NCI-H187 treated with DMSO at 0.1 percent for 48 hours (cell line): ENCODE measurements around the gene NPAS4.
"Not testable (repeated sequence)": the region's sequence is repeated elsewhere in the genome, so short reads cannot be mapped to it uniquely, and the experiment has no call there.

ENCODE experiments used
- DNase-seq: peaks from one replicate; lab custom pipeline; 2025; lab: John Stamatoyannopoulos, UW

The NPAS4 gene

GRCh38 chr11:66418168-66418985 lies 2.5 kb upstream of the NPAS4 start:
- DNase-seq: no peak

GRCh38 chr11:66418986-66419308 lies 1.9 kb upstream of the NPAS4 start:
- DNase-seq: no peak

GRCh38 chr11:66419825-66420224 lies 1.0 kb upstream of the NPAS4 start:
- DNase-seq: no peak

GRCh38 chr11:66421492-66422205 lies 814 bp downstream of the NPAS4 start:
- no peak for DNase-seq

GRCh38 chr11:66426314-66426713 lies 5.5 kb downstream of the NPAS4 start:
- no peak for DNase-seq

- no peak for DNase-seq
Measured at GRCh38 chr11:66428933-66429332, 8.1 kb downstream of the NPAS4 start.

- DNase-seq: peak; percentile 7
Measured at GRCh38 chr11:66429983-66430602, 9.3 kb downstream of the NPAS4 start.

GRCh38 chr11:66431287-66431686 lies 10.5 kb downstream of the NPAS4 start:
- not testable (repeated sequence) for DNase-seq

- DNase-seq: not testable (repeated sequence)
Measured at GRCh38 chr11:66431871-66432329, 11.1 kb downstream of the NPAS4 start.

- no peak for DNase-seq
Measured at GRCh38 chr11:66432597-66432996, 11.8 kb downstream of the NPAS4 start.

- no peak for DNase-seq
Measured at GRCh38 chr11:66437979-66438503, 17.2 kb downstream of the NPAS4 start.

- peak; percentile 88 for DNase-seq
Measured at GRCh38 chr11:66438504-66439466, 17.9 kb downstream of the NPAS4 start, which contains the start of gene MRPL11. MRPL11 (minus strand) TSS chr11:66438848; CDS start chr11:66438754, 94 bp downstream.

GRCh38 chr11:66440101-66440939 lies 19.5 kb downstream of the NPAS4 start:
- not testable (repeated sequence) for DNase-seq

GRCh38 chr11:66440940-66441282 lies 20.1 kb downstream of the NPAS4 start:
- DNase-seq: not testable (repeated sequence)

- DNase-seq: no peak
Measured at GRCh38 chr11:66443602-66444001, 22.8 kb downstream of the NPAS4 start.

- no peak for DNase-seq
Measured at GRCh38 chr11:66447012-66447411, 26.2 kb downstream of the NPAS4 start.

- no peak for DNase-seq
Measured at GRCh38 chr11:66448523-66448922, 27.7 kb downstream of the NPAS4 start.

GRCh38 chr11:66450560-66450959 lies 29.7 kb downstream of the NPAS4 start:
- DNase-seq: no peak

- DNase-seq: no peak
Measured at GRCh38 chr11:66451663-66452062, 30.8 kb downstream of the NPAS4 start.

- no peak for DNase-seq
Measured at GRCh38 chr11:66454247-66454646, 33.4 kb downstream of the NPAS4 start.

GRCh38 chr11:66454828-66455227 lies 34.0 kb downstream of the NPAS4 start:
- no peak for DNase-seq
